Measurements from ENCODE around the gene CLMN.

The CLMN gene

DNA sequence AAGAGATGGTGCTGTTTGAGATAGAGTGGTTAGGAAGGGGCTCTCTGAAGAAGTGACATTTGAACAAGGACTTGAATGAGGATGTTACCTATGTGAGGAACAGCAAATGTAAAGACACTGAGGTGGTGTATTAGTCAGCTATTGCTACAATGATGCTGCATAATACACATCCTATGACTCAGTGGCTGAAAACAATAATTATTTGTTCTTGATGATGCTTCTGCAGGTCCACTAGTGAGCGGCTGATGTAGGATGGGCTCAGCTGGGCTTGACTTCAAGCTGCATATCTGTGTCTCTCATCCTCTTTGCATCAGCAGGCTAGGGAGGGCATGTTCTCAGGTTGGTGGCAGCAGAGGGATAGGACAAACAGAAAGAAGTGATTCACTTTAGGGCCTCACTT is 21.4 kb upstream of the CLMN start:
- DNase-seq (ENCODE audit: low read depth): no peak

DNA sequence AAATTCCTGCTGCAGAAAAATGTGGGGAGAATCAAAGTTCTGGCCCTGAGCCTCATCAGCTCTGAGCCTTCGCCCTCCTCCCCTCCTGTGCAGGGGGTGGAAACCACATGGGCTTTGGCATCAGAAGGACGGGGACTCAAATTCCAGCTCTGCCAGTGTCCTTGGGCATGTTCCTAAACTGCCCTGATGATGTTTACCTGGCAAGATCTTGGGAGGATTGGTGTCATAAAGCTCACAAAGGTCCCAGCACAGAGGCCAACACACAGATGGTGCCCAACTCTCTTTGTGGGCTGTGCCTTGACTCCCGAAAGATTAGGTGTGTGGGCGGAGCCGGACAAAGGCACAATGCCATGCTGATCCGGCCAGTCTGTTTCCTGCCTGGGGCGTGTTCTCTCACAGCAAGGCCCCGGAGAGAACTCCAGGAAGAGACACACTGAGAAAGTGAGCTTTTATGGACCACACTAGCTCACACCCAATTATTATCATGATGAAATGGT is 20.5 kb upstream of the CLMN start:
- DNase-seq (ENCODE audit: low read depth): no peak

DNA sequence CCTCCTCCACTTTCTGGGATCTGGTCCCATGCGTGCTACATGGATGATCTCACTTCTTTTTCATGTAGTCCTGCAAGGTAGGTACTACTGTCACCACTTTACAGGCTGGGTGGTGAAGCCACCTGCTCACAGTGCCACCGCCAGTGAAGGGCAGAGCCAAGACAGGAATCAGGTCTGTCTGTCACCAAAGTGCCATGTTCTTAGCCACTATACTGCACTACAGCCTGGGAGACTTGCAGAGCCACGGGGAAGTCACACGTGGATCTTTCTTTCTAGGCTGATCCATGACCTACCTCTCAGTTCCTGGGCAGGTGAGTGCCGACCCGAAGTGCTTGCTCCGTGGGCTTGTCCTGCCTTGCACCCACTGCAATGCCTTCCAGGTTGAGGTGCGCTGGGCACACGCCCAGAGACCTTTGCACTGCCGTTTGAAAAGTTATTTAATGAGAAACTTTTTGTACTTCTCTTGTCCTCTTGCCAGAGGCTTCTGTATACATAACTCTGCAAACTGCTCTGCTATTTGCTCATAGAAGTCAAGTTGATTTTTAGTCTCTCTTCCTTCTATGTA is 19.7 kb upstream of the CLMN start:
- DNase-seq (ENCODE audit: low read depth): no peak

DNA sequence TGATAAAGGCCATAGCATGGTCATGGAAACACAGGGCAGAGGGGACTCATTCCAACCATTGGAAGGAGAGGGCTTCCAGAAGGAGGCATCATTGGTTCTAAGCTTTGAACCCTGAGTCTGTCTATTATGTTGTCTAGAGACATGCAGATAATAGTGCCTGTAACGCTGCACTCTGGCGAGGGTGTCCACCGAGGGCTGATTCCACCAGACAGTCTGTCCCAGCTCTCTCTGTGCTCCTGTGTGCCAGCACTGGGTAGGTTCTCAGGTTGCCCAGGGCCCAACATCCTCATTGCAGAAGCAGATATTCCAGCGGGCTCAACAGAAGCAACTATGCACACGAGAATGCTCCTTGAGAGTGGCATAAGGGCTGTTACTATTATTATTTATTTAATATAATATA is 18.7 kb upstream of the CLMN start:
- no peak for DNase-seq (ENCODE audit: low read depth)

DNA sequence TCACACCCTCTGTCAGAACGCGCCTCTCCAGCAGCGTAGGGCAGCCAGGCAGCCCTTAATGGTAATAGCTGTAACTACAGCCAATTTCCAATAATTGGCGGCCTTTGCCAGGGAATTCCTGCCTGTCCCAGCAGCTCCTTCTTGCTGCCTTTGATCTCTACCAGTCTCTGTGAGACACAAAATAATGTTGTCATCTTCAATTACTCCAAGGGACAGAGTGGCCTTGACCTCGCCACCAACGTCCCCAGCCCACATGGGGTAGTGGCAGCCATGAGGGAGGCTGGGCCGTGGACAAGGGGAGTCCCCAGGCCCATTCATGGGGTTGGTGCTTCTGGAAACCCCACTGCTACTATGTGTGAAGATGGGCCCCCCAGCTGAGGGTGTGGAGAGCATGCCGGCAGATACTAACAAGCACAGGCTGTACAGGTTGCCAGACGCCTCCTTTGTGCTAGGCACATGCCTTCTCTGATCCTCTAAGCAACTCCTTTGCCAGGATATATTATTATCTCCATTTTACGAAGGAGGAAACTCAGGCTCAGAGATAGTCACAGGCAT is 17.4 kb upstream of the CLMN start:
- DNase-seq (ENCODE audit: low read depth): no peak

DNA sequence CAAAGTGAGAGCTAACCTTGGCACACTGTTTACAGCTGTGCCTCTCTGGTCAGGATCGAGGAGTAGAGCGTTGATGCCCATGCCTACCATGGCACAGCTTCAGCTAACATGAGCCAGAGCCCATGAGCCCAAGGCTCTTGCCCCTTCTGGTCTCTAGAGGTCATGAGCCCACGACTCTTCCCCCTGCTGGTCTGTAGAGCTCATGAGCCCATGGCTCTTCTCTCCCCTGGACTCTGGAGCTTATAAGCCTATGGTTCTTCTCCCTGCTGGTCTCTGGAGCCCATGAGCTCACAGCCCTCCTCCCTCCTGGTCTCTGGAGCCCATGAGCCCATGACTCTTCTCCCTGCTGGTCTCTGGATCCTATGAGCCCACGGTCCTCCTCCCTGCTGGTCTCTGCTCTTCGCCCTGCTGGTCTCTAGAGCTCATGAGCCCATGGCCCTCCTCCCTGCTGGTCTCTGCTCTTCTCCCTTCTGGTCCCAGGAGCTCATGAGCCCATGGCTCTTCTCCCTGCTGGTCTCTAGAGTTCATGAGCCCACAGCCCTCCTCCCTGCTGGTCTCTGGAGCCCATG is 16.6 kb upstream of the CLMN start:
- no peak for DNase-seq (ENCODE audit: low read depth)

DNA sequence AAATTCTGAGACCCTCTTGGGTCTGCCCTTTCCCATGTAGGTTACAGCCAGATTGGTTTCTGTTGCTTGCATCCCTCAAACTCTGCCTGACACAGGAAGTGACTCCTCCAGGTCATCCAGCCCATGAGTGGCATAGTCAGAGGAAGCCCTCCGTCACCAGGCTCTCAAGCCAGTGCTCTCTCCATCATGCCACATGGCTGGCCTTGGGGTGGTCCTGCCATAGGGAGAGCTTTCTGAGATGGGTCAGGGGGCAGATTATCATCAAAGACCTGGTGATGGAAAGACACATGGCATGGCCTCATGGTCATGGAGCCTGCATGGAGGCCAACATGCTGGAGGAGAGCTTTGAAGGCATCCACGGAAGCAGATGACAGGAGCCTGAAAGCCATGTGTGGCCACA is 15.4 kb upstream of the CLMN start:
- DNase-seq (ENCODE audit: low read depth): no peak

DNA sequence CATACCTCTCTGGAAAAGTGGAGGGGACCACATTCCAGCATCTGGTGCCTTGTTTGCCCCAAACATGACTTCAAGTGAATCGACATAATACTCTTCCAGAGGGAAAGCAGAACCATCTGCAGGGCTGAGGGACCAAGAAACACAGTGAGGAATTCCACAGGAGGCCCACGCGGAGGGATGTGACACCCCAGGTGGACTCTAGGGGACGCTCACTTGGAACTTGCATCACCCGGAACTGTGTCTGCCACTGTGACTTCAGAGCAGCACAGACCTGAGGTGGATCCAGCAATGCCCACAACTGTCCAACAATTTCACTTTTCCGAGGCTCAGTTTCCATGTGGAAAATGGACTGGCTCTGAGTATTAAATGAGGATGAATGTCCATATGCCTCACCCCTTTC is 14.3 kb upstream of the CLMN start:
- no peak for DNase-seq (ENCODE audit: low read depth)

DNA sequence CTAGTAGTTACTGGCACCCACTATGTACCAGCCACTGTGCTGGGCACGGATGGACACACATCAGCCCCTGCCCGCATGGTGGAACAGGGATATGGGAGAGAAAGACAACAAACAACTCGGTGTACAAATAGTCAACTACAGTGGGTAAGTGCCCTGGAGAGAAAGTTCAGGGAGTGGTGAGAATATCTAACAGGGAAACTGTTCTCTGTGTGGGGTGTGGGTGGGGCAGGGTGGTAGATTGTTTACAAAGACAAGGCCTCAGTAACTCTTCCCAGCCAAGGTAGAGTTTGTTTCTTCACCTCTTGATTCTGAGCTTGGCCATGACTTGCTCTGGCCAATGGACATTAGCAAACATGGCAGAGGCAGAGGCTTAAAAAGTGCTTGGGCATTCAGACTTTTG is 12.9 kb upstream of the CLMN start:
- DNase-seq (ENCODE audit: low read depth): no peak

DNA sequence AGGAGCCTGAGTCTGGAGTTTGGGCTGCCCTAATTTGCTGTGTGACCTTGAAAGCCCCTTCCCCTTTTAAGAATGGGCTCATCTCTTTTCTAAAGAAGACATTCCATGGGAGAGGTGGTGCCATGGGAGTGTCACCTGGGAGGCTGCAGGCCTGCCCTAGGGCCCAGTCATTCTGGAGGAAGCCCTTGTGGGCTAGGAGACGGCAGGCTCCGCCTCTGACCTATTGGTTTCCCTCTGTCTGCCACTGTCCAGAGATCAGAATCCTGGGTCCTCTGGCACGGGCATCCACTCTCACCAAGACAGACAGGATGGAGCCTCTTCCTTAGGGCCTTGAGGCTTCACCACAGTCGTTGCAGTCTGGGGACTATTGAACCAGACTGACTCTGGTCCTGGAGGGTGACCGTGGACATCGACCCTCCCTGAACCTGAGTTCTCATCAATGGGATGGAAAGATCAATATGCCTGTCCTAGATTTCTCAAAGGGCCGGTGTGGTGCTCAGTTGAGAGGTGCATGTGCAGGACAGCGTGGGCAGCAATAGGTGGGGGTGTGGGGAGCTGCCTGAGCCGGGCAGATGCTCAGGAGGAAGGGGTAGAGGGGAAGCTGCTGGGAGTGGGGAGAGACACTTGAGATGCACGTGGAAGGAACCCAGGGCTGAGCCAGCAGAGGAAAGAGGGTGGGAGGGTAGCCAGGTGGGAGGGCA is 12.2 kb upstream of the CLMN start:
- DNase-seq (ENCODE audit: low read depth): no peak

DNA sequence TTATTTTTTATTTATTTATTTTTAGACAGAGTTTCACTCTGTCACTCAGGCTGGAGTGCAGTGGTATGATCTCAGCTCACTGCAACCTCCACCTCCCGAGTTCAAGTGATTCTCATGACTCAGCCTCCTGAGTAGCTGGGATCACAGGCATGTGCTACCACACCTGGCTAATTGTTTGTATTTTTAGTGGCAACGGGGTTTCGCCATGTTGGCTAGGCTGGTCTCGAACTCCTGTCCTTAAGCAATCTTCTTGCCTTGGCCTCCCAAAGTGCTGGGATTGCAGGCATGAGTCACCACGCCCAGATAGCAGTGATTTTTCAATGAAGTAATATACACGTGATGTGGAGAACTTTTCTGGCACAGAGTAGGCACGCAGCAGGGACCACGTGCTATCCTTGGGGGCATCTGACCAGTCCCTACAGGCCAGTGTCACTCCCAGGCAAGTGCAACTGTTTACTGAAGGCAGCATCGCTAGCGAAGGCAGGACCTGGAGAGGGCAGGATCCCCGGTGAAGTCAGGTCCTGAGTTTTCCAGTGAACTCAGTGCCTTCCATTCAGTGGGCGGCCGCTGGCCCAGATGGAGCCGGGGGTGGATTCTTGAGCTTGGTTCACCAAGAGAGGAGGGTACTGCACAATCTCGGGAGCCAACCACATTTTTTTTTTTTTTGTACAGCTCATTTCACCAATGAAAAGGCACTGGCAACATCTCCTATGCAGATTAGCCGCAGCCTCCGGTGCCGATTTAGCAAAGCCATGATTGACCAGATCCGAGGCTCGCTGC is 11.1 kb upstream of the CLMN start:
- no peak for DNase-seq (ENCODE audit: low read depth)

DNA sequence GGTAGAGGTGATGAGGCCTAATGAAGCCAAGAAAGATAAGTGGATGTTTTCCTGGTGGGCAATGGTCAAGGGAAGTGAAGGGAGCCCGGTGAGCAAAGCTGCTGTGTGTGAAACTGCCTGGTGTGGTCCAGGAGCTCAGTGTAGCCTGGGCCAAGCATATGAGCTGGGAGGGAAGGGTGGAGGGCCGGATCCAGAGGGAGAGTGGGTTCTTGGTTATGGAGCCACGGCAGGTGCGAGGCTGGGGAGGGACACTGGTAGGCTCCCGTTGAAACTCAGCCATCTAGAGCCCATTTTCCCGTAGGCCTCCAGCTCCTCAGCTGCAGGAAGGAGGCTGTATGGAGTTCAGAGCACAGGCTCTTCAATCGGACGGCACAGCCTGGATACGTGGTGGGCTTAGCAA is 10.2 kb upstream of the CLMN start:
- no peak for DNase-seq (ENCODE audit: low read depth)

DNA sequence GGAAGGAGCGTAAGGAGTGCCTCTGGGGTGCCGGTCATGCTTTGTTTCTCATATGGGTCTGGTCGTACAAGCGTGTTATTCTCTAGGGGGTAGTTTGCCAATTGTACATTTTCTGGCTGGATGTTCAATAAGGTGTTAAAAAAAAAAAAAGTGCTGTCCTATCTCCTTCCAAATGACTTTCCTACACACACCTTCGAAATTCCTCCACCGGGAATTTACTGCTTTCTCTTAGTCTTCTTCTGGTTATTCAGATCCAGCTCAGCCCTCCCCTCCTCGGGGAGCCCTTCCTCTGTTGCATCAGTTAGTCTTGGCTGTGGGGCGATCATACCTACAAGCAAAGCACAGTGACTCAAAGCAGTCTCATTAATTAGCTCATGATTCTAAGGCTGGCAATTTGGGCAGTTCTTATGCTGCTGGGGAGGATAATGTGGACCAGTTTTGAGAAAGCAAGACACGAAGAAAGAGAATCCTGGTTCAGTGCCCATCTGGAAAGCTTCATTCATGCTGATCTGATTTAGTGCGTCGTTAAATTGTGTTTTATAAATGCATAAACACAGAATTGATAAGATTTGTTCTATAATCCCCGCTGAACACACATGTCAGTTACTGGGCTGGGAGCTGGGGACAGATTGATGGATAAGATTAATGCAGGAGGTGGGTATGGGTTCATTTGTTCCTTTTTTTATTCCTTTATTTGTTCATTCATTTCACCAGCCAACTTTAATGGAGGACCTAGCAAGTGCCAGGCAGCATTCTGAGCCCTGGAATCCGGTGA is 9.2 kb upstream of the CLMN start:
- DNase-seq (ENCODE audit: low read depth): no peak

DNA sequence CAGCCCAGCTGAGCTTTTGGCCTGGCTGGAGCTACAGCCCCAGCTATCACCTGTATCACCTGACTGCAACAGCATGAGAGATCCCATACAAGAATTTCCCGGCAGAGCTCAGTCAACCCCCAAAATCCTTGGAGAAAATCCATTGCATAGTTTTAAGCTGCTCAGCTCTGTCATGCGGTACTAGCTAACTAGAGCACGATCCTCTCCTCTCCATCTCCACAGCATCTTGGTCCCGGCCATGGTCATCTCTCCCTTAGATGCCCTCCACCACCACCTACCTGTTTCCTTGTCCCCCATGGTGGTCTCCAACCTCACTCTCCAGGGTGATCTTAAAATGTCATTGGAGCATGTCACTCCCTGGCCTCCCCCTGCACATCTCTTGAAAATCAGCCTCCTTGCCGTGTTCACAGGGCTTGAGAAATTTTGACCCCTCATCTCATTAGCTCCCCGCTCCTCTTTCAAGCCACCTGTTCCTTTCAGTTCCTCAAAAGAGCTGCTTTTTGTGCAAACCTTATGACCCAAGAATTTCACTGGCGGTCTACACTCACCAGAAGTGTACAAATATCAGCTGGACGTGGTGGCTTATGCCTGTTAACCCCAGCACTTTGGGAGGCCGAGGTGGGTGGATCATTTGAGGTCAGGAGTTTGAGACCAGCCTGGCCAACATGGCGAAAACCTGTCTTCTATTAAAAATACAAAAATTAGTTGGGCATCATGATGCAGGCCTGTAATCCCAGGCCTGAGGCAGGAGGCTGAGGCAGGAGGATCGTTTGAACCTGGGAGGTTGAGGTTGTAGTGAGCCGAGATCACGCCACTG is 8.1 kb upstream of the CLMN start:
- DNase-seq (ENCODE audit: low read depth): no peak

DNA sequence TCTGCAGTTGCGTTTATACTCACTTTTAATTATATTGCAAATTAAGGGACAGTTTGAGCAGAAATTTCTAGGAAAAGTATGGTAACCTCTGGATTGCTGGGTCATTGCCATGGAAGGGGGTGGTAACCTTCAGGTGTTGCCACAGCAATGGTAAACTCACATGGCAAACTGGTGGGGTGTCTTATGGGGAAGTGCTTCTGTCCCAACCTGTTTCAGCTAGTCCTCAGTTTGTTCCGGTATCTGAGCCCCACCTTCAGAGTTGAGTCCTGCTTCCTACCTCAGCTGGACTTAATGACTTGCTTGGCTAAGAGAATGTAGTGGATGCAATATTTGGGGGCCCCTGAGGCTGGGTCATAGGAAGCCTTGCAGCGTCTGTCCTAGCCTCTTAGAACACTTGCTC is 7.3 kb upstream of the CLMN start:
- no peak for DNase-seq (ENCODE audit: low read depth)

DNA sequence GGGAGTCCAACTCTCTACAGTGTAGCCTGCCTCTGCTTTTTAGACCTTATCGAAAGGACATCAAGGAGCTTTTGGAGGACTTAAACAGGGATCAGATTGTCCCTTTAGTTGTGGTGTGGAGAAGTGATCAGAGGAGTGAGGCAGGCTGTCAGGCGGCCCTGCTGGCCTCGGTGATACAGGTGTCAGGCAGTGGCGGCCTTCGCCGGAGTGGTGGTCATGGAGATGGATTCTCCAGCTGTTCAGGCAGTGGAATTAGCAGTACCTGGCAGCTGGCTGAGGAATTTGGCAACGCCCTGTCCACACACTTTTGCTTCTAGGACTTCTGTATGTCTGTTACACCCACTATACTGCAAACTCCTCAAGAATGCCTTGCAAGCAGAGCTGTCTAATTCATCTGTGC is 4.2 kb upstream of the CLMN start:
- DNase-seq (ENCODE audit: low read depth): no peak

DNA sequence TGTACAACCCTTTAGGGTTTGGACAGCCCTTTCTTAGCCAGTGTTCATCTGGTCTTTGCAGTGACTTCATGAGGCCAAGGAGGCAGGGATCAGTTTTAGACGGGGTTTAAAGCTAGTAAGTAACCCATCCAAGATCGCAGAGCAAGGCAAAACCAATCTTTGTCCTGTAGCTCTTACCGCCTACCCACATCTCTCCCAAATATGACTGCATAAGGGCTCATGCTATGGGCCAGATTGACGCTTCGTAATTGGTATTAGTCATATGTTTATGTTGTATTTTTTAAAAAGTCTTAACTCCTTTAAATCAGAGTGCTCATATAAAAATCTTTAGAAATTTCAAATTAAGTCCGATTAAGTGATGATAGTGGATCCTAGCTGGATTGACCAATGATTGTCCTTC is 3.7 kb upstream of the CLMN start:
- no peak for DNase-seq (ENCODE audit: low read depth)

DNA sequence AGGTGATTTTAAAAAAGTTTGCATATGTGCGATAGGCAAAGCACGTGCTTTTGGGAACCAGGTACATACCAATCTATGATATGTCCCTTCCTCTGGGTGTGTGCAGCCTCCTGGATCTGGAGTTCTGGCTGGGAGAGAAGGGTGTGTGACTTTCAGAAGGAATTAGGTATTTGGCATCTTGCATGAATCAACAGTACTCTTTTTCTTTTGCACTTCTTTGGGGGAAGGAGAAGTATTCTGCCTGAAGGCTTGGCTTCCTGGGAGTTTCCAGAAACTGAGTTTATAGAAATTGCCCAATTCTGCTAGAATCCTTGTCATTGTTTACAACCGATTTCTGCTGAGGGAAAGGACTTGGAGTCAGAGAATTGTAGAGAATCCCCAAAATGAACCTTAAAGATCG is 2.9 kb upstream of the CLMN start:
- DNase-seq (ENCODE audit: low read depth): no peak

DNA sequence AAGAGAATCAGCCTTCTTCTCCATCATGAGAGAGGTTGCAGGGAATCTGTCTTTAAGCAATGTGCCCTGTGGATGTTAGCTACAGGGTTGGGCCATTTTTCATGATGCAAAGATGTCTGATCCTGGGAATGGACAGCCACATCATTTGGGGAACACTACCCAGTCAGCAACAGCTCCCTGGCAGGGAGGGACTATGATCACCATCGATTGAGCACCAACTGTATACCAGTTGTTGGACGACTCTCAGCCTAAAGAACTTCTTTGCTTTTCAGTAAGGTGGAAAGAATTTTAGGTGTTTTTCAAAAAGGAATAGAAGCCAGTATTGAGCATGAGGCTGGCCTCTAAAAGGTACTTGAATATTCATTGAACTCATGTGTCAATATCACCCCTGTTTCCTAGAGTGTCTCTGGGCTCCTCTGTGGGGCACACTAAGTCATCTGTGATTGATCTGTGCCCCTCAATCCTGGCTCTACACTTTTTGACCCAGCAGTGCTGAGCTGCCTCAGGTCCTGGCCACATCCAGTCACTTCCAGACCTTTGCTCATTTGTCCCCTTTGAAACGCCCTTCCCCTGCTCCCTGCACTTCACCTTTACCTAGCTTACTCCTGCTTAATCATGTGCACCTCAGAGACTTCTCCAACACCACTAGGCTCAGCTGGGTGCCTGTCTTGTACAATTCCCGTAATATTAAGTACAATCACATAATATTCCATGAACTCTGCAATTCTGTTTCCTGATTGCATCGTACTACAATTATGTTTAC is 2.2 kb upstream of the CLMN start:
- DNase-seq (ENCODE audit: low read depth): no peak

DNA sequence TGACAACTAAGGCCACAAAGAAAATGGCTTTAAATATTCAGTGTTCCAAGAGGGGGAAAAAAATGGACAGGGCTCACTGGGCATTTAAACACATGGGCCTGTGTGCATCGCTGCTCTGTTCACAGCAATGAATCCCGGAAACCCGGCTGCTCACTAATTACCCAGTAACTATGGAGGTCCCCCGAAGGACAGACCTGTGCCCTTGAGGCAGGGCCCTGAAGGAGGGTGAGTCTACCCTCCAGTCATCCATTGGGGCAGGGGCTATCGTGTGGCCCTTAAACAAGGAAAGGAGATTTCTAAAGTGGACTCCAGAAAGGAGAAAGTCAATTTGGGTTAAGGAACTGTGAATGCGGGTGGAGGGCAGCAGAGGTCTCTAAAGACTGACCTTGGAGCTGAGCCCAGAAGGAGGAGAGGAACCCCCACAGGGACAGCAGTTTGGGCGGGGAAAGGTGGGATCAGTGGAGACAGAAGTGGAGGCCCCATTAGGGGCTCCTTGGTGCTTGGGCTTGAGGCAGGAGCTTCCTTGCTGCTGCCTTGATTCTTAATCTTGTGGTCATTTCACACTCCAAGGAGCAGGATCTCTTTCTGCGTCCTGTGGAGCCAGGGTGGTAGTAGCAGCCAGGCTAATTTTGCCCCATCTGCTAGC is 1.4 kb upstream of the CLMN start:
- DNase-seq (ENCODE audit: low read depth): no peak
